HepG2 (cell line): Measurements from ENCODE around the gene NEDD4L. TPM values are rescaled to one million over a fixed set of nuclear protein-coding genes. Genes with fewer than 3 reads are reported as not detected.

ENCODE experiments used
- GATAD1 ChIP-seq: IDR thresholded peaks from 2 replicates; pipeline ENCODE4 v1.6.1; 2016; ENCODE audit warnings: missing genetic modification reagents, missing compliant biosample characterization
- IRF2 ChIP-seq: IDR thresholded peaks from 2 replicates; pipeline ENCODE4 v1.6.1; 2018; ENCODE audit warnings: missing genetic modification reagents, missing compliant biosample characterization
- MBNL3 ChIP-seq: fragments of 250-450 bp; sonication (Bioruptor Pico); conservative IDR thresholded peaks from 2 replicates; pipeline ENCODE4 v1.8.0; 2022; ENCODE audit warnings: mild to moderate bottlenecking, inconsistent platforms
- MZF1 ChIP-seq: sonication (generic); formaldehyde crosslinking; IDR thresholded peaks from 2 replicates; pipeline ENCODE4 v1.8.1; 2023; ENCODE audit warnings: mild to moderate bottlenecking, missing genetic modification reagents, borderline replicate concordance
- PITX1 ChIP-seq: sonication (generic); formaldehyde crosslinking; IDR thresholded peaks from 2 replicates; pipeline ENCODE4 v1.5.1; 2020; ENCODE audit warnings: mild to moderate bottlenecking, missing genetic modification reagents
- POLR2AphosphoS5 ChIP-seq: IDR thresholded peaks from 2 replicates; pipeline ENCODE4 v1.6.1; 2012; ENCODE audit warnings: low read depth, low read length
- STAT6 ChIP-seq: sonication (generic); formaldehyde crosslinking; IDR thresholded peaks from 2 replicates; pipeline ENCODE4 v1.4.0; 2020; ENCODE audit warnings: missing genetic modification reagents, mild to moderate bottlenecking, borderline replicate concordance
- TOPORS ChIP-seq: sonication (generic); formaldehyde crosslinking; IDR thresholded peaks from 2 replicates; pipeline ENCODE4 v1.8.0; 2023; ENCODE audit warnings: mild to moderate bottlenecking, missing genetic modification reagents
- ZBTB7B ChIP-seq: sonication (generic); formaldehyde crosslinking; IDR thresholded peaks from 2 replicates; pipeline ENCODE4 v1.4.0; 2020; ENCODE audit warnings: missing genetic modification reagents
- ZC3H13 ChIP-seq: sonication (generic); formaldehyde crosslinking; IDR thresholded peaks from 2 replicates; pipeline ENCODE4 v1.8.1; 2023; ENCODE audit warnings: mild to moderate bottlenecking, missing genetic modification reagents, moderate library complexity
- ZNF142 ChIP-seq: sonication (generic); formaldehyde crosslinking; IDR thresholded peaks from 2 replicates; pipeline ENCODE4 v1.4.0; 2020; ENCODE audit warnings: missing genetic modification reagents
- ZNF180 ChIP-seq: sonication (generic); formaldehyde crosslinking; IDR thresholded peaks from 2 replicates; pipeline ENCODE4 v1.4.0; 2020; ENCODE audit warnings: low read depth, missing genetic modification reagents, borderline replicate concordance
- ZSCAN30 ChIP-seq: sonication (generic); formaldehyde crosslinking; IDR thresholded peaks from 2 replicates; pipeline ENCODE4 v1.5.0; 2020; ENCODE audit warnings: mild to moderate bottlenecking, missing genetic modification reagents
- polyA plus RNA-seq, 8 experiments: library from polyadenylated mRNA; depleted of rRNA in 3 of 8; stranded (reverse) in 7 of 8; unstranded in 1 of 8; fragments of >200 nt; fragmentation: Illumina TruSeq in 4 of 8; extraction: Trizol in 4 of 8; gene quantifications; 2 replicates each; pipeline versions ENCODE4 v1.2.1 to v1.2.3, GENCODE V29; 2011 to 2016; ENCODE audit warnings: low read depth in 4 of 8, missing spikeins in 1 of 8, mixed read lengths in 1 of 8; ENCODE audit not compliant: insufficient read depth in 1 of 8
- total RNA-seq, 5 experiments: library from RNA; depleted of rRNA; stranded (reverse); fragments of >200 nt; fragmentation: Illumina TruSeq; extraction: Trizol; gene quantifications; 2 replicates each; pipeline ENCODE4 v1.2.3, GENCODE V29; 2016; ENCODE audit warnings: low read depth in 1 of 5
- TF ChIP-seq, protein P1 (sequence below): sonication (generic); formaldehyde crosslinking; conservative IDR thresholded peaks from 2 replicates; pipeline ENCODE4 v1.4.0; 2020; ENCODE audit warnings: mild to moderate bottlenecking, missing genetic modification reagents, moderate library complexity
- TF ChIP-seq, protein P2 (sequence below): sonication (generic); formaldehyde crosslinking; IDR thresholded peaks from 2 replicates; pipeline ENCODE4 v1.4.0; 2020; ENCODE audit warnings: missing genetic modification reagents

Gene NEDD4L
- total and polyA plus RNA-seq, 2 of the 13 experiments (the other 11 are each of a cell fraction or from before 2014, with no cell fraction given), result 168 to 390 TPM

GRCh38 chr18:58416704-58417683 is 373.0 kb downstream of the NEDD4L start (continued):
- TF ChIP-seq, protein P1, sequence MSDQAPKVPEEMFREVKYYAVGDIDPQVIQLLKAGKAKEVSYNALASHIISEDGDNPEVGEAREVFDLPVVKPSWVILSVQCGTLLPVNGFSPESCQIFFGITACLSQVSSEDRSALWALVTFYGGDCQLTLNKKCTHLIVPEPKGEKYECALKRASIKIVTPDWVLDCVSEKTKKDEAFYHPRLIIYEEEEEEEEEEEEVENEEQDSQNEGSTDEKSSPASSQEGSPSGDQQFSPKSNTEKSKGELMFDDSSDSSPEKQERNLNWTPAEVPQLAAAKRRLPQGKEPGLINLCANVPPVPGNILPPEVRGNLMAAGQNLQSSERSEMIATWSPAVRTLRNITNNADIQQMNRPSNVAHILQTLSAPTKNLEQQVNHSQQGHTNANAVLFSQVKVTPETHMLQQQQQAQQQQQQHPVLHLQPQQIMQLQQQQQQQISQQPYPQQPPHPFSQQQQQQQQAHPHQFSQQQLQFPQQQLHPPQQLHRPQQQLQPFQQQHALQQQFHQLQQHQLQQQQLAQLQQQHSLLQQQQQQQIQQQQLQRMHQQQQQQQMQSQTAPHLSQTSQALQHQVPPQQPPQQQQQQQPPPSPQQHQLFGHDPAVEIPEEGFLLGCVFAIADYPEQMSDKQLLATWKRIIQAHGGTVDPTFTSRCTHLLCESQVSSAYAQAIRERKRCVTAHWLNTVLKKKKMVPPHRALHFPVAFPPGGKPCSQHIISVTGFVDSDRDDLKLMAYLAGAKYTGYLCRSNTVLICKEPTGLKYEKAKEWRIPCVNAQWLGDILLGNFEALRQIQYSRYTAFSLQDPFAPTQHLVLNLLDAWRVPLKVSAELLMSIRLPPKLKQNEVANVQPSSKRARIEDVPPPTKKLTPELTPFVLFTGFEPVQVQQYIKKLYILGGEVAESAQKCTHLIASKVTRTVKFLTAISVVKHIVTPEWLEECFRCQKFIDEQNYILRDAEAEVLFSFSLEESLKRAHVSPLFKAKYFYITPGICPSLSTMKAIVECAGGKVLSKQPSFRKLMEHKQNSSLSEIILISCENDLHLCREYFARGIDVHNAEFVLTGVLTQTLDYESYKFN (CRISPR knock-in tag), result no peak; the same call in 1 of the 2 replicates
- TF ChIP-seq ZBTB7B (CRISPR knock-in tag) (no peak; the same call in 1 of the 2 replicates), ZNF142 (CRISPR knock-in tag) (peak; percentile 32; the same call in 1 of the 2 replicates), MZF1 (CRISPR knock-in tag) (no peak), IRF2 (CRISPR knock-in tag) (no peak; the same call in 1 of the 2 replicates), POLR2AphosphoS5 (peak; percentile 11), ZC3H13 (CRISPR knock-in tag) (no peak), STAT6 (no peak), ZNF180 (CRISPR knock-in tag) (no peak), PITX1 (no peak), TOPORS (CRISPR knock-in tag) (0 out of 2 replicates have a peak, but pooled peaks have one; percentile 2), ZSCAN30 (CRISPR knock-in tag) (no peak), MBNL3 (CRISPR knock-in tag) (no peak), GATAD1 (CRISPR knock-in tag) (no peak)
- TF ChIP-seq, protein P2, sequence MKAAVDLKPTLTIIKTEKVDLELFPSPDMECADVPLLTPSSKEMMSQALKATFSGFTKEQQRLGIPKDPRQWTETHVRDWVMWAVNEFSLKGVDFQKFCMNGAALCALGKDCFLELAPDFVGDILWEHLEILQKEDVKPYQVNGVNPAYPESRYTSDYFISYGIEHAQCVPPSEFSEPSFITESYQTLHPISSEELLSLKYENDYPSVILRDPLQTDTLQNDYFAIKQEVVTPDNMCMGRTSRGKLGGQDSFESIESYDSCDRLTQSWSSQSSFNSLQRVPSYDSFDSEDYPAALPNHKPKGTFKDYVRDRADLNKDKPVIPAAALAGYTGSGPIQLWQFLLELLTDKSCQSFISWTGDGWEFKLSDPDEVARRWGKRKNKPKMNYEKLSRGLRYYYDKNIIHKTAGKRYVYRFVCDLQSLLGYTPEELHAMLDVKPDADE (CRISPR knock-in tag), result no peak
